Measurements from ENCODE around the gene BAIAP2. TPM values are rescaled to one million over a fixed set of nuclear protein-coding genes. Genes with fewer than 3 reads are reported as not detected.

The BAIAP2 gene
- total and polyA plus RNA-seq, 2 donors (not counting 3 experiments of a cell fraction or from before 2014, with no cell fraction given) = 12.3 to 18.6 TPM

GRCh38 chr17:81117672-81118198 is 82.8 kb downstream of the BAIAP2 start:
- H3K36me3 ChIP-seq (ENCODE audit: control insufficient read depth in 2 of 2, extremely low read depth in 1 of 2, insufficient read depth in 2 of 2, low read length in 2 of 2) = no peaks in the 10 kb centered on the region
- no TSS peak for BruUV-seq (replicated peaks)
- no peaks in the 10 kb centered on the region for H3K9me1 ChIP-seq (replicated peaks; ENCODE audit: control insufficient read depth, extremely low read depth, insufficient read depth, low read length)
- CTCF ChIA-PET = interaction anchor here (1.1 kb wide), 1 partner anchor 25 kb away, joined by 4 read pairs; no protein-coding TSS in a partner anchor
- H3K27ac ChIP-seq (ENCODE audit: insufficient read depth, low read depth, low read length) = no peak overlapping the region
- H4K20me1 ChIP-seq (replicated peaks; ENCODE audit: control insufficient read depth, extremely low read depth, insufficient read depth, low read length) = no peaks in the 10 kb centered on the region
- H2AFZ ChIP-seq (ENCODE audit: low read depth, low read length) = no peak overlapping the region
- POLR2A ChIA-PET = no interaction called here
- no peak for TF ChIP-seq MYC (IDR thresholded peaks at IDR 0.05; ENCODE audit: low read depth, low read length)
- no peak for TF ChIP-seq FOS (IDR thresholded peaks at IDR 0.05; ENCODE audit: borderline replicate concordance, insufficient read depth, low read length)
- TF ChIP-seq CTCF (IDR thresholded peaks at IDR 0.05; ENCODE audit: extremely low read depth in 1 of 2, insufficient read depth in 1 of 2, low read depth in 1 of 2, low read length in 2 of 2) = no peak
- TF ChIP-seq JUN (IDR thresholded peaks at IDR 0.05; ENCODE audit: borderline replicate concordance, insufficient read depth, insufficient read length, low read depth) = no peak
- no peak for TF ChIP-seq MAX (IDR thresholded peaks at IDR 0.05; ENCODE audit: insufficient read depth, insufficient read length)
- no peak for TF ChIP-seq POLR2AphosphoS5 (IDR thresholded peaks at IDR 0.05; ENCODE audit: insufficient read depth, low read depth, low read length)
- TF ChIP-seq POLR2A (IDR thresholded peaks at IDR 0.05; ENCODE audit: low read depth, low read length) = no peak
- TF ChIP-seq EZH2 (IDR thresholded peaks at IDR 0.05; ENCODE audit: borderline replicate concordance, low read depth, low read length, severe bottlenecking) = no peak
- no peak for TF ChIP-seq GATA2 (IDR thresholded peaks at IDR 0.05; ENCODE audit: insufficient read depth, insufficient read length, low read depth, low read length)
- no peak overlapping the region for H3K4me2 ChIP-seq (ENCODE audit: insufficient read depth, low read length)
- H3K79me2 ChIP-seq (ENCODE audit: control insufficient read depth, insufficient read depth, low read length) = no peaks in the 10 kb centered on the region
- H3K4me1 ChIP-seq (ENCODE audit: control insufficient read depth, extremely low read depth, insufficient read depth, low read length) = peaks cover 7% of the 10 kb centered on the region
- H3K4me3 ChIP-seq (replicated peaks in 1 of 3; ENCODE audit: insufficient read depth in 1 of 3, low read depth in 1 of 3, low read length in 3 of 3) = no peak overlapping the region
- FAIRE-seq (no peak), DNase-seq (ENCODE audit: low read depth, low spot score) (no peak)
- peaks cover 6 to 12% of the 10 kb centered on the region in 2 experiments for H3K27me3 ChIP-seq (ENCODE audit: control insufficient read depth in 2 of 2, insufficient read depth in 2 of 2, low read length in 2 of 2)
- H3K9me3 ChIP-seq (replicated peaks; ENCODE audit: control insufficient read depth, insufficient read depth, low read length) = no peaks in the 10 kb centered on the region
- intact Hi-C loops (cut with micrococcal nuclease) = no loop called here
- no peak overlapping the region for H3K9ac ChIP-seq (replicated peaks; ENCODE audit: extremely low read depth, insufficient read depth, low read length)
- dilution Hi-C loops (cut with MboI; ENCODE audit: extremely low pct_ligation_motif_present, low sequenced_read_pairs) = no loop called here

All from endothelial cell of umbilical vein (primary cell).